Keratinocyte (primary cell): ENCODE results near the gene TENT5A.

Experiments
- EZH2 ChIP-seq: IDR thresholded peaks from one replicate; pipeline ENCODE4 v1.6.1; 2012; ENCODE audit warnings: inconsistent platforms, mild to moderate bottlenecking, low read length, moderate library complexity
- TF ChIP-seq, protein P1 (sequence below), 3 experiments: IDR thresholded peaks in 1 of 3; conservative IDR thresholded peaks in 1 of 3; optimal IDR thresholded peaks in 1 of 3; 2 replicates in 2 of 3; 3 replicates in 1 of 3; pipeline versions ENCODE3 to v1.5.1; 2011; ENCODE audit warnings: low read length in 3 of 3, mild to moderate bottlenecking in 3 of 3, moderate library complexity in 2 of 3, control low read depth in 1 of 3, inconsistent platforms in 1 of 3; ENCODE audit not compliant: insufficient read depth in 2 of 3; ENCODE audit errors: extremely low read depth in 1 of 3

DNA sequence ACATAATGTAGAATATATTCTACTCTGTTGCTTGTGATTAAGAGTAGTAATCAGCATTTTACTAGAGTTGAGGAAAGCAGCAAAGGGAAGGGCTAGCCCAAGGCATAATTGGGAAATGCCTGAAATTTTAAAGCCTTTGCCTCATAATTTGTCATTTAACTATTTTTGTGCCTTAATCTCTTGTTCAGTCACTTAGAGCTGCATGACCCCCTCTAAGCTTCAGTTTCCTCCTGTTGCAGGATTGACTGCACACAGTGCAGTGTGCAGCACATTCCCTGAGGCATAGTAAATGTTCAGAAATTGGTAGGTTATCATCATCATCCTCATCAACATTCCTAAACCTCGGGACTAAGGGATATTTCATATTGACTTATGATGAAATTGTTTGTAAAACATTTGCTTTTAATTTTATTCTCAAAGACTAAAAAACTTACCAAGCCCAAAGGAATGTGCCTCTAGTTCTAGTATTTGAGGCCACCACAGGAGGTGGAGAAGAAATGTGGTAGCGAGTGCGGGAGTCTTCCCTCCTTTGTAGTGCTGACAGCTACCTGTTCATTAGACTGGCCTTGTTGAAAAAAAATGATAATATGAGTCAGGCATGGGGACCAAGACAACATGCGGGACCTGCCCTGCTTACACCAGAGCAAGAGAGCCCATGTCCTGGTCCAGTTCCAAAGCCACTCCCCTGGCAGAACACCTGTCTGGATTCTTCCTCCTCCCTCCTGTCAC, 14.8 kb upstream of the TENT5A start:
- TF ChIP-seq, protein P1, sequence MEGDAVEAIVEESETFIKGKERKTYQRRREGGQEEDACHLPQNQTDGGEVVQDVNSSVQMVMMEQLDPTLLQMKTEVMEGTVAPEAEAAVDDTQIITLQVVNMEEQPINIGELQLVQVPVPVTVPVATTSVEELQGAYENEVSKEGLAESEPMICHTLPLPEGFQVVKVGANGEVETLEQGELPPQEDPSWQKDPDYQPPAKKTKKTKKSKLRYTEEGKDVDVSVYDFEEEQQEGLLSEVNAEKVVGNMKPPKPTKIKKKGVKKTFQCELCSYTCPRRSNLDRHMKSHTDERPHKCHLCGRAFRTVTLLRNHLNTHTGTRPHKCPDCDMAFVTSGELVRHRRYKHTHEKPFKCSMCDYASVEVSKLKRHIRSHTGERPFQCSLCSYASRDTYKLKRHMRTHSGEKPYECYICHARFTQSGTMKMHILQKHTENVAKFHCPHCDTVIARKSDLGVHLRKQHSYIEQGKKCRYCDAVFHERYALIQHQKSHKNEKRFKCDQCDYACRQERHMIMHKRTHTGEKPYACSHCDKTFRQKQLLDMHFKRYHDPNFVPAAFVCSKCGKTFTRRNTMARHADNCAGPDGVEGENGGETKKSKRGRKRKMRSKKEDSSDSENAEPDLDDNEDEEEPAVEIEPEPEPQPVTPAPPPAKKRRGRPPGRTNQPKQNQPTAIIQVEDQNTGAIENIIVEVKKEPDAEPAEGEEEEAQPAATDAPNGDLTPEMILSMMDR (optimal IDR thresholded peaks at IDR 0.05 in 1 of 3, IDR thresholded peaks at IDR 0.05 in 1 of 3, conservative IDR thresholded peaks at IDR 0.05 in 1 of 3; ENCODE audit: extremely low read depth in 1 of 3, insufficient read depth in 2 of 3, low read length in 3 of 3), result no peak
- no peak for TF ChIP-seq EZH2
